Stomach smooth muscle (tissue), 2 donors: ENCODE results near the gene RPL7A.
"Not testable (repeated sequence)": the region's sequence is repeated elsewhere in the genome, so short reads cannot be mapped to it uniquely, and the experiment has no call there.

Experiments
- H3K27ac ChIP-seq: one replicate; pipeline ENCODE4 v1.7.0; 2013; ENCODE audit warnings: mild to moderate bottlenecking, low read length, inconsistent platforms
- H3K27me3 ChIP-seq, 2 donors: one replicate each; pipeline ENCODE4 v1.7.0; 2013; ENCODE audit warnings: low read length in 2 of 2; ENCODE audit not compliant: insufficient read depth in 2 of 2, control insufficient read depth in 1 of 2
- H3K36me3 ChIP-seq, 2 donors: one replicate each; pipeline ENCODE4 v1.7.0; 2013; ENCODE audit warnings: low read length in 2 of 2; ENCODE audit not compliant: control insufficient read depth in 2 of 2, insufficient read depth in 2 of 2
- H3K4me1 ChIP-seq: one replicate; pipeline ENCODE4 v1.7.0; 2013; ENCODE audit warnings: low read length; ENCODE audit not compliant: control insufficient read depth, insufficient read depth
- H3K4me3 ChIP-seq, 2 donors: one replicate each; pipeline ENCODE4 v1.7.0; 2013; ENCODE audit warnings: low read length in 2 of 2
- H3K9ac ChIP-seq, 2 donors: one replicate each; pipeline ENCODE4 v1.7.0; 2013; ENCODE audit warnings: low read length in 2 of 2, mild to moderate bottlenecking in 1 of 2
- H3K9me3 ChIP-seq, 2 donors: one replicate each; pipeline ENCODE4 v1.7.0; 2013; ENCODE audit warnings: low read length in 2 of 2; ENCODE audit not compliant: control insufficient read depth in 2 of 2
- donor health status: healthy.
- donor health status: Pancreatic carcinoma.

Gene RPL7A

GRCh38 chr9:133390713-133391112 lies 42.7 kb downstream of the RPL7A start:
- Histone ChIP-seq H3K9ac (no peak overlapping the region), H3K36me3 (no peaks in the 10 kb centered on the region), H3K27ac (no peak overlapping the region), H3K27me3 (peaks cover 14 to 18% of the 10 kb centered on the region in 2 donors), H3K4me1 (no peaks in the 10 kb centered on the region), H3K9me3 (no peaks in the 10 kb centered on the region), H3K4me3 (no peak overlapping the region)

- H3K4me3 ChIP-seq, H3K36me3 ChIP-seq, H3K4me1 ChIP-seq, H3K9ac ChIP-seq, H3K27ac ChIP-seq, H3K9me3 ChIP-seq: not testable (repeated sequence)
- H3K27me3 ChIP-seq: peaks cover 14 to 18% of the 10 kb centered on the region in 2 donors
Observed at GRCh38 chr9:133391449-133391848, 43.4 kb downstream of the RPL7A start.

- H3K36me3 ChIP-seq, H3K4me1 ChIP-seq, H3K9me3 ChIP-seq, H3K9ac ChIP-seq, H3K4me3 ChIP-seq, H3K27ac ChIP-seq: not testable (repeated sequence)
- H3K27me3 ChIP-seq: peaks cover 14 to 18% of the 10 kb centered on the region in 2 donors
Observed at GRCh38 chr9:133392308-133392707, 44.3 kb downstream of the RPL7A start.

GRCh38 chr9:133393399-133393798 lies 45.4 kb downstream of the RPL7A start:
- H3K9ac ChIP-seq: no peak overlapping the region
- no peaks in the 10 kb centered on the region for H3K9me3 ChIP-seq
- no peak overlapping the region for H3K27ac ChIP-seq
- H3K4me3 ChIP-seq: no peak overlapping the region
- peaks cover 14 to 18% of the 10 kb centered on the region in 2 donors for H3K27me3 ChIP-seq
- H3K36me3 ChIP-seq: no peaks in the 10 kb centered on the region
- H3K4me1 ChIP-seq: no peaks in the 10 kb centered on the region

- Histone ChIP-seq H3K27ac (no peak overlapping the region), H3K27me3 (peaks cover 6 to 17% of the 10 kb centered on the region in 2 donors), H3K36me3 (no peaks in the 10 kb centered on the region), H3K4me3 (no peak overlapping the region), H3K9me3 (no peaks in the 10 kb centered on the region), H3K9ac (no peak overlapping the region), H3K4me1 (no peaks in the 10 kb centered on the region)
Observed at GRCh38 chr9:133394687-133395271, 46.8 kb downstream of the RPL7A start.

- H3K4me1 ChIP-seq: no peaks in the 10 kb centered on the region
Observed at GRCh38 chr9:133396952-133397351, 48.9 kb downstream of the RPL7A start.

GRCh38 chr9:133397370-133397769 lies 49.4 kb downstream of the RPL7A start:
- Histone ChIP-seq H3K4me3 (no peak overlapping the region), H3K9me3 (no peaks in the 10 kb centered on the region), H3K9ac (no peak overlapping the region), H3K27me3 (peaks cover 0 to 8% of the 10 kb centered on the region in 2 donors), H3K27ac (no peak overlapping the region), H3K36me3 (no peaks in the 10 kb centered on the region), H3K4me1 (no peaks in the 10 kb centered on the region)

More at GRCh38 chr9:133396952-133397351, 48.9 kb downstream of the RPL7A start:
- Histone ChIP-seq H3K27me3 (peaks cover 0 to 8% of the 10 kb centered on the region in 2 donors), H3K9ac (no peak overlapping the region), H3K9me3 (no peaks in the 10 kb centered on the region), H3K4me3 (no peak overlapping the region), H3K36me3 (no peaks in the 10 kb centered on the region), H3K27ac (no peak overlapping the region)

GRCh38 chr9:133397895-133398294 lies 49.9 kb downstream of the RPL7A start:
- Histone ChIP-seq H3K9me3 (no peaks in the 10 kb centered on the region), H3K36me3 (peaks cover 0 to 2% of the 10 kb centered on the region in 2 donors), H3K4me3 (no peak overlapping the region), H3K9ac (no peak overlapping the region), H3K27ac (no peak overlapping the region), H3K27me3 (peaks cover 0 to 8% of the 10 kb centered on the region in 2 donors), H3K4me1 (no peaks in the 10 kb centered on the region)

- Histone ChIP-seq H3K4me3 (no peak overlapping the region), H3K36me3 (peaks cover 1 to 4% of the 10 kb centered on the region in 2 donors), H3K27me3 (no peaks in the 10 kb centered on the region), H3K27ac (no peak overlapping the region), H3K9me3 (no peaks in the 10 kb centered on the region), H3K9ac (no peak overlapping the region), H3K4me1 (no peaks in the 10 kb centered on the region)
Observed at GRCh38 chr9:133400292-133400691, 52.3 kb downstream of the RPL7A start.
